ENCODE results near the gene FDPS. TPM values are rescaled to one million over a fixed set of nuclear protein-coding genes. Genes with fewer than 3 reads are reported as not detected.

FDPS gene
- total RNA-seq, 6 donors from 2014 or later: 129 to 256 (median 179) TPM

- H3K4me3 ChIP-seq: no peak overlapping the region
- H3K27me3 ChIP-seq: no peaks in the 10 kb centered on the region
- no peak for TF ChIP-seq POLR2A (IDR thresholded peaks at IDR 0.05)
- H3K4me1 ChIP-seq: no peaks in the 10 kb centered on the region
- 100% methylated on average over 1 of the region's 1 CpG for WGBS, 2 donors
- H3K9me3 ChIP-seq: no peaks in the 10 kb centered on the region
- H3K27ac ChIP-seq: no peak overlapping the region
- ATAC-seq (ENCODE audit: low FRiP score in 2 of 2): no peak
- DNase-seq: no peak
- peaks cover 15 to 76% (median 48%) of the 10 kb centered on the region in 4 donors for H3K36me3 ChIP-seq
These were observed 51.4 kb downstream of the FDPS start for GRCh38 chr1:155360051-155360450.

Small RNA genes within 50 kb of the gene (small RNA-seq; reads per million reads assigned to genes)
- 0 reads per million in 4 donors for gene RNU6-106P

Other genes starting within 250 kb of the FDPS start
- gene EFNA4, start 245.1 kb upstream of the FDPS start, total RNA-seq: 1 to 10 TPM; 2.8 to 8.1 (median 7.0) TPM
- 1 to 10 TPM in 4 of 6 donors, under 1 TPM in 2; 0.33 to 2.1 (median 1.4) TPM for gene EFNA3, start 230.0 kb upstream of the FDPS start, total RNA-seq
- gene EFNA1, start 181.0 kb upstream of the FDPS start, total RNA-seq: 100 to 1,000 TPM; 131 to 226 (median 164) TPM
- gene SLC50A1, start 173.0 kb upstream of the FDPS start, total RNA-seq: 10 to 100 TPM; 19.9 to 49.9 (median 42.7) TPM
- gene DPM3, start 168.3 kb upstream of the FDPS start, total RNA-seq: 100 to 1,000 TPM in 2 of 6 donors, 10 to 100 TPM in 3, not detected in 1; 25.1 to 112 (median 67.5) TPM
- gene KRTCAP2, start 135.6 kb upstream of the FDPS start, total RNA-seq: 100 to 1,000 TPM in 4 of 6 donors, 10 to 100 TPM in 2; 47.1 to 166 (median 131) TPM
- gene TRIM46, start 135.0 kb upstream of the FDPS start, total RNA-seq: under 1 TPM in 3 of 6 donors, not detected in 3; 0.30 to 0.64 (median 0.57) TPM
- 10 to 100 TPM; 18.3 to 97.4 (median 27.6) TPM for gene THBS3, start 101.0 kb upstream of the FDPS start, total RNA-seq
- 10 to 100 TPM; 23.0 to 68.4 (median 37.4) TPM for gene MTX1, start 100.2 kb upstream of the FDPS start, total RNA-seq
- 10 to 100 TPM in 5 of 6 donors, 1 to 10 TPM in 1; 9.3 to 30.3 (median 20.6) TPM for gene ENTREP3, start 53.4 kb upstream of the FDPS start, total RNA-seq
- 10 to 100 TPM; 61.5 to 96.1 (median 70.4) TPM for gene SCAMP3, start 46.5 kb upstream of the FDPS start, total RNA-seq
- 10 to 100 TPM; 32.7 to 92.2 (median 48.1) TPM for gene CLK2, start 35.4 kb upstream of the FDPS start, total RNA-seq
- 1 to 10 TPM; 1.1 to 6.3 (median 2.6) TPM for gene HCN3, start 31.4 kb upstream of the FDPS start, total RNA-seq
- under 1 TPM in 2 of 6 donors, not detected in 4; 0.14 to 0.17 TPM for gene PKLR, start 7.4 kb upstream of the FDPS start, total RNA-seq
- 10 to 100 TPM; 21.4 to 41.9 (median 31.2) TPM for gene RUSC1, start 12.0 kb downstream of the FDPS start, total RNA-seq

Data from upper lobe of left lung (tissue), 6 donors.